Vagina (tissue), 2 donors: ENCODE data around the gene REXO4. TPM values are rescaled to one million over a fixed set of nuclear protein-coding genes. Genes with fewer than 3 reads are reported as not detected.

Source experiments
- DNase-seq, 2 donors: peaks; one replicate each; pipeline ENCODE4 v3.0.0-alpha.2; 2017; ENCODE audit errors: extremely low spot score in 2 of 2
- H3K27ac ChIP-seq: fragments of 200-600 bp; sonication (generic); one replicate; pipeline ENCODE4 v1.5.1; 2019
- H3K27me3 ChIP-seq: fragments of 200-600 bp; sonication (generic); one replicate; pipeline ENCODE4 v1.5.1; 2019
- H3K36me3 ChIP-seq, 2 donors: fragments of 200-600 bp; sonication (generic); one replicate each; pipeline ENCODE4 v1.5.1; 2017 to 2019
- H3K4me1 ChIP-seq: fragments of 200-600 bp; sonication (generic); one replicate; pipeline ENCODE4 v1.5.1; 2019
- H3K4me3 ChIP-seq, 2 donors: fragments of 200-600 bp; sonication (generic); 1 replicate in 1 of 2; 2 replicates in 1 of 2; pipeline ENCODE4 v1.5.1; 2016 to 2019
- H3K9me3 ChIP-seq: fragments of 200-600 bp; sonication (generic); one replicate; pipeline ENCODE4 v1.5.1; 2019
- POLR2A ChIP-seq, 2 donors: fragments of 450-650 bp; IDR thresholded peaks; one replicate each; pipeline ENCODE4 v1.6.1; 2017; ENCODE audit warnings: antibody characterized with exemption in 2 of 2, mild to moderate bottlenecking in 2 of 2, moderate library complexity in 2 of 2
- POLR2AphosphoS5 ChIP-seq, 2 donors: sonication (generic); formaldehyde crosslinking; IDR thresholded peaks; one replicate each; pipeline ENCODE4 v1.9.0; 2017; ENCODE audit warnings: antibody characterized with exemption in 2 of 2, mild to moderate bottlenecking in 2 of 2, low read depth in 1 of 2; ENCODE audit not compliant: insufficient read depth in 1 of 2
- intact Hi-C: fragments of 100-400 bp; cut with DNase I; formaldehyde crosslinking; loops from one replicate; pipeline ENCODE4 v1.15.1; 2023
- total RNA-seq: library from RNA; depleted of rRNA; stranded (reverse); fragments of >200 nt; gene quantifications from one replicate; pipeline ENCODE4 v1.2.3, GENCODE V29; 2016
- TF ChIP-seq, protein P1 (sequence below), 3 experiments: fragments of 450-650 bp in 2 of 3; fragments of 200-600 bp in 1 of 3; sonication (generic) in 1 of 3; IDR thresholded peaks; one replicate each; pipeline ENCODE4 v1.5.1; 2017 to 2019; ENCODE audit warnings: antibody characterized with exemption in 3 of 3, mild to moderate bottlenecking in 2 of 3, moderate library complexity in 2 of 3

Gene REXO4, protein sequence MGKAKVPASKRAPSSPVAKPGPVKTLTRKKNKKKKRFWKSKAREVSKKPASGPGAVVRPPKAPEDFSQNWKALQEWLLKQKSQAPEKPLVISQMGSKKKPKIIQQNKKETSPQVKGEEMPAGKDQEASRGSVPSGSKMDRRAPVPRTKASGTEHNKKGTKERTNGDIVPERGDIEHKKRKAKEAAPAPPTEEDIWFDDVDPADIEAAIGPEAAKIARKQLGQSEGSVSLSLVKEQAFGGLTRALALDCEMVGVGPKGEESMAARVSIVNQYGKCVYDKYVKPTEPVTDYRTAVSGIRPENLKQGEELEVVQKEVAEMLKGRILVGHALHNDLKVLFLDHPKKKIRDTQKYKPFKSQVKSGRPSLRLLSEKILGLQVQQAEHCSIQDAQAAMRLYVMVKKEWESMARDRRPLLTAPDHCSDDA
- 17.2 TPM for total RNA-seq

DNA sequence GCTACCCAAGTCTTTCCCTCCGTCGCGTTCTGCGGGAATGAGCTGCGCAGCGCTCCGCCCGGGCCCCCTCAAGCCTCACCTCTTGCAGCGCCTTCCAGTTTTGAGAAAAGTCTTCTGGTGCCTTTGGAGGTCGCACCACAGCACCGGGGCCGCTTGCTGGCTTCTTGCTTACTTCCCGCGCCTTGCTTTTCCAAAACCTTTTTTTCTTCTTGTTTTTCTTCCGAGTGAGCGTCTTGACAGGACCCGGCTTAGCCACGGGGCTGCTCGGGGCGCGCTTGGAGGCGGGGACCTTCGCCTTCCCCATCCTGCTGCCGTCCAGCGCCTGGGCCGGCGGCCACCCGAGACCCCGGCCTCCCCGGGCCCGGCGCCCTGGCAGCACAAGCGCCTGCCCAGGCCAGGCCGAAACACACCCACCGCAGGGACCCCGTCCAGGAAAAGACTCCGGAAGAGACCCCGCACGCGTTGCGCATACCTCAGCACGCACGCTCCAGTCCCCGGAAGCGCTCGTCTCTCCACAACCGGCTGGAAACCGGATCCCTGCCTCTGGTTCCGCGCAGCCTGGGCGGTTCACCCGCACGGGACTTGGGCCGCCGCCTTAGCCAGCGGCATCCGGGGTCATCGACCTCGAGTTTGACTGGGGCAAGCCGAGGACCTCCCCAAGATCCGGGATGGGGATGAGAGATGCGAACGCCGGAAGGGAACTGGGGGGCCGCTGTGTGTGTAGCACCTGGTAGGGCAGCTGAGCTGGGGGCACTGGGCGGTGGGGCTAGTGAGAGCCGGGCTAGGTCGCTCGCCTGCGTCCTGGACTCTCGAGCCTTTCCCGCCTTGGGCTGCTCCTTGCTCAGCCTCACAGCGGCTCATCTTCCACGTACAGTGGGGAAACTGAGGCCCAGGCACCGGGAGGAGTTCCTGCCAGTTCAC, at the start of gene REXO4:
REXO4 (minus strand) TSS at position 470 of the 921 bp plus-strand sequence; CDS start at position 304, 166 bp downstream.
- Histone ChIP-seq H3K4me3 (peak within 1 kb of the TSS; percentile 73 to 88), H3K9me3 (no peaks in the 10 kb centered on the region), H3K4me1 (peaks cover 36% of the 10 kb centered on the region), H3K27ac (peak within 1 kb of the TSS; percentile 79), H3K36me3 (peaks cover 0 to 19% of the 10 kb centered on the region in 2 donors), H3K27me3 (no peaks in the 10 kb centered on the region)
- no peak for DNase-seq
- intact Hi-C loops, result no loop called here
- peak in 1 of 2 donors; percentile 13 for TF ChIP-seq POLR2A (IDR thresholded peaks at IDR 0.05)
- TF ChIP-seq, protein P1, sequence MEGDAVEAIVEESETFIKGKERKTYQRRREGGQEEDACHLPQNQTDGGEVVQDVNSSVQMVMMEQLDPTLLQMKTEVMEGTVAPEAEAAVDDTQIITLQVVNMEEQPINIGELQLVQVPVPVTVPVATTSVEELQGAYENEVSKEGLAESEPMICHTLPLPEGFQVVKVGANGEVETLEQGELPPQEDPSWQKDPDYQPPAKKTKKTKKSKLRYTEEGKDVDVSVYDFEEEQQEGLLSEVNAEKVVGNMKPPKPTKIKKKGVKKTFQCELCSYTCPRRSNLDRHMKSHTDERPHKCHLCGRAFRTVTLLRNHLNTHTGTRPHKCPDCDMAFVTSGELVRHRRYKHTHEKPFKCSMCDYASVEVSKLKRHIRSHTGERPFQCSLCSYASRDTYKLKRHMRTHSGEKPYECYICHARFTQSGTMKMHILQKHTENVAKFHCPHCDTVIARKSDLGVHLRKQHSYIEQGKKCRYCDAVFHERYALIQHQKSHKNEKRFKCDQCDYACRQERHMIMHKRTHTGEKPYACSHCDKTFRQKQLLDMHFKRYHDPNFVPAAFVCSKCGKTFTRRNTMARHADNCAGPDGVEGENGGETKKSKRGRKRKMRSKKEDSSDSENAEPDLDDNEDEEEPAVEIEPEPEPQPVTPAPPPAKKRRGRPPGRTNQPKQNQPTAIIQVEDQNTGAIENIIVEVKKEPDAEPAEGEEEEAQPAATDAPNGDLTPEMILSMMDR (IDR thresholded peaks at IDR 0.05), result peak in 1 of 3 experiments; percentile 10
- TF ChIP-seq POLR2AphosphoS5 (IDR thresholded peaks at IDR 0.05; ENCODE audit: insufficient read depth in 1 of 2, low read depth in 1 of 2), result peak in 1 of 2 donors; percentile 85

DNA sequence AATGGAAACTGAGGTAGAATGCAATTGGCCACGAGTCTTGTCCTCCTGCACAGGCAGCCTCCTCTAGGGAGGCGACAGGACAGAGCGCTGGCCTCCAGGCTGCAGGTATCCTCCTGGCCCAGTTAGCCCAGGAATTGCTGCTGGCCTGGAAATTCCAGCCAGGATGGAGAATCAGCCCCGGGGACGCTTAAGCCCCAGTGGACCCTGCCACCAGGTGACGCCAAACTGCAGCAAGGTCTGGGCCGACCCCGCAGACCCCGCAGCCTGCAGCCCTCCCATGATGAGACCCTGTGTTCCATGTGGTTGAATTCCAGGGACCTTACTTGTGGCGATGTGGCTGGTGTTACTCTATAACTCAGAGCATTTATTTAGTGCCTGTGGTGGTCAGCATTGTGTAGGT, 49.3 kb upstream of the REXO4 start:
- no peak overlapping the region for H3K4me3 ChIP-seq
- no peak overlapping the region for H3K27ac ChIP-seq
- H3K27me3 ChIP-seq, result no peaks in the 10 kb centered on the region
- H3K36me3 ChIP-seq, result peaks cover 0 to 8% of the 10 kb centered on the region in 2 donors
- TF ChIP-seq, protein P1 (IDR thresholded peaks at IDR 0.05), result no peak
- TF ChIP-seq POLR2AphosphoS5 (IDR thresholded peaks at IDR 0.05; ENCODE audit: insufficient read depth in 1 of 2, low read depth in 1 of 2) (no peak), POLR2A (IDR thresholded peaks at IDR 0.05) (no peak)
- no peaks in the 10 kb centered on the region for H3K9me3 ChIP-seq
- intact Hi-C loops, result no loop called here
- DNase-seq, result no peak
- no peaks in the 10 kb centered on the region for H3K4me1 ChIP-seq

DNA sequence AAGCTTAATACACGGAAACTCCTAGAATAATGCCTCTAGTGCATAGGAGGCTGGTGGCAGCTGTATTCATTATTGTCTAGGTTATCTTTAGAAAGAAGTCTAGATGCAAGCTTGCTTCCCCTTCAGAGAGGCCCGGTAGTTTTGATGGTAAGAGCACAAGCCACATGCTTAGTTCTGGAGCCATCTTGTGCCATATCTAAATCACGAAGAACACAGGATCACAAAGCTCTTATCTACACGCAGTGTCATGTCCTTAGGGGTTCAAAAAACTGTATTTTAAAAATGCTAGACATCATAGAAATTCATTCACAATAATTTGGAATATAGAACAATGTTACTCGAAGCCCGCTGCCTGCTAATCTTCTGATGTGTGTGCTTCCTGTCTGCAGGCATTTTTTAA, 48.2 kb upstream of the REXO4 start:
- Histone ChIP-seq H3K4me3 (no peak overlapping the region), H3K4me1 (peaks cover 2% of the 10 kb centered on the region), H3K9me3 (no peaks in the 10 kb centered on the region), H3K27me3 (no peaks in the 10 kb centered on the region), H3K36me3 (peaks cover 0 to 8% of the 10 kb centered on the region in 2 donors), H3K27ac (no peak overlapping the region)
- intact Hi-C loops, result no loop called here
- no peak for DNase-seq
- no peak for TF ChIP-seq POLR2A (IDR thresholded peaks at IDR 0.05)
- TF ChIP-seq POLR2AphosphoS5 (IDR thresholded peaks at IDR 0.05; ENCODE audit: insufficient read depth in 1 of 2, low read depth in 1 of 2), result no peak
- TF ChIP-seq, protein P1 (IDR thresholded peaks at IDR 0.05), result no peak

DNA sequence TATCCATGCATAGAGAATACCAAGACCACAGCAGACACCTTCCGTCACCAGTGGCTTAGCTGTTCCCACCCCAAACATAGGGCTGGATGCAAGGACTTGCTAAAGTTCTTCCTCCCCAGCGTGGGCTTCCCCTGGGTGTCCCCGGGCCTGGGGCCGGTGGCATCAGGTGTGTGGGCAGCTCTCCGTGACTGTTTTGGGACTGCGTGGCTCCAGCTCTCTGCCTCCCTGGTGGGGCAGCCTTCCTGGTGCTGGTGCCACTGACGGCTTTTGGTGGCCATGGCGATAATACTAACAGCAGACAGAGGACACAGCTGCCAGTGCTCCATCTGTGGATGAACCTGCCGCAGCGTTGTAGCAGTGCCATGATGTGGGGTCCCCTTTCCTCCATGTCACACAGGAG, 46.8 kb upstream of the REXO4 start:
- Histone ChIP-seq H3K27me3 (no peaks in the 10 kb centered on the region), H3K27ac (no peak overlapping the region), H3K9me3 (no peaks in the 10 kb centered on the region), H3K4me1 (peaks cover 10% of the 10 kb centered on the region), H3K36me3 (peaks cover 0 to 8% of the 10 kb centered on the region in 2 donors), H3K4me3 (no peak overlapping the region)
- intact Hi-C loops, result no loop called here
- DNase-seq, result no peak
- TF ChIP-seq, protein P1 (IDR thresholded peaks at IDR 0.05), result no peak
- no peak for TF ChIP-seq POLR2A (IDR thresholded peaks at IDR 0.05)
- no peak for TF ChIP-seq POLR2AphosphoS5 (IDR thresholded peaks at IDR 0.05; ENCODE audit: insufficient read depth in 1 of 2, low read depth in 1 of 2)
